Amygdala (tissue), 56 donors: ENCODE data around the gene GPX3.

ENCODE experiments used
- DNase-seq, 56 donors: peaks; one replicate each; lab custom pipeline; 2025; lab: John Stamatoyannopoulos, UW

Gene GPX3

DNA sequence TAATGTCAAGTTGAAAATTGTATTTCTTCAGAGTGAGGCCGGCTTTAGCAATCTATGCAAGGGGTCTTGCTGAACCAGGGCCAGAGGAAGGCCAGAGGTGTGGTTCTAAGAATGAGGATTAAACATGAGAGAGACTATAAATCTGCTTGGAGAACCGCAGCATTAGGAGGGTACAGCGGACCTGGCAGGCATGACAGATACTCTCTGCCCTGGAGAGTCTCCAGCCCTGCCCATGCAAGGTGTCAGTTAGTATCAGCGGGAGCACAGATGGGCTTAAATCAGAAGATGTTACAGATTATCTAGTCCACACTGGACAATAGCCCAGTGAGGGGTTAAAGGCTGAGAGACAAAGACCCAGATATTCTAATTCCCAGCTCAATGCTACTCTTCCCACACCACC, 11.5 kb upstream of the GPX3 start:
- DNase-seq, result no peak

DNA sequence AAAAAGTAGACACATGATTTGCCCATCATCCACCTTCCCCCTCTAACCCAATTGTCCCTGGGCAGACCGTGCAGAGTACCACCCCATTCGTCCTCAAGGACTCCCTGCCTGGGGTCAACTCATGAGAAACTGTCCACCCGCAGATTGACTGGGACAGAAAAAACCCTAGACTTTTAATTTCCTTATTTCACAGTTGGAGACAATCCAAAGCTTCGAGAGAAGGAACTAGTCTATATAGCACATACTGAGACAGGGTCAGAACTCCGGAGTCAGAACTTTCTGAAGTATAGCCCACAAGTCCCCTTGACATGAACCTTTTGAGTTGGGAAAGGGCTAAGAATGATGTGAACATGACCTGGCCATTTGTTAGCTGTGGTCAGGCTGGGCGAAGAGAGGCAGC, 7.5 kb upstream of the GPX3 start:
- no peak for DNase-seq

DNA sequence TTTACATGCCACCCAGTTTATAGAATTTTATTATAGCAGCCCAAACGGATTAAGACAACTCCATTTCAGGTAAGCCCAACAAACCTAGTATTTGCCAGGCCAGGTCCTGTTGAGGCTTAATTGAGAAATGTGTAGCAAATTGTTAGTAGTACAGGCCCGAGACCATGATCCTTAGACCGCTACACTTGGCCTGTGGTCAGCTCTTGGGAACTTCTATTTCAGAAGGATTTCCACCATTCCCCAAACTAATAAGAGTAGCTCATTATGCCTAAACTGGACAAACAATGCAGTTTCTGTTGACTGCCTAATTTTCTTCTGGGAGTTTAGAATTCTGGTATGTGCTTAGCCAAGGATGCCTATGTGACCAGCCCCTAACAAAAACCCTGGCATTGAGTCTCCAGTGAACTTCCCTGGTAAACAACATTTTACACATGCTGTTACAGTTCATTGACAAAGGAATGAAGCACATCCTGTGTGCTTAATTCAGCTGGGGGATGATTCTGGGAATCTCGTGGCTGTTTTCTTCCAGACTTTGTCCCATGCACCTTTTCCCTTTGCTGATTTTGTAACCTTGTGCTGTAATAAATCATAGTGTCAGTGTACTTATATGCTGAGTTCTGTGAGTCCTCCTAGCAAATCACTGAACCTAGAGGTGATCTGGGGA, 5.6 kb upstream of the GPX3 start:
- DNase-seq, result no peak

DNA sequence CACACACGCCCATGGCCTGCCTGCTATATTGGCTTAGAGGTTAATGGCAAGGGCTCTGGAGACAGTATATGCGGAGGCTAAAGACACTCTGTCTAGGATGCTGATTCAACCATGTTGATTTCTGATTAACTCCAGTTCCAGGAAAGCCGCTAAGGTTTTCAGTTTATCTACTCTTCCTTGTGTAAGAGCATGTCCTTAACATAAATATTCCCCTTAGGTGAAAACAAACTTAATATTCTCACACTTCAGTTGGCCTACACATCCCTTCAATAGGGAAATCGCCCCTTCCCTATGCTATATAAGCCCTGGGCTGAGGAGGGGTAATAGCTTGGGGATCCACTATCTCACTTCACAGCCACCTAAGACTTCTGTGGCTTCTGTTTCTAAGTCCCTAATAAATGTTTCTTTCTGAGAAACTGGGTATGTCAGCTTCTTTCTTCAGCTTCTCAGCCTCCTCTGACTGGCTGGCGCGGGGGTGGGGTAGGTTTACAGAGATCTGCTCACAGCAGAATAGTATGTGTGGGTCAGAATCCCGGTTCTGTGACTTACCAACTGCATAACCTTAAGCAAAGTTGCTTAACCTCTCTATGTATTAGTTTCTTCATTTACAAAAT, 4.3 kb upstream of the GPX3 start:
- DNase-seq, result no peak

DNA sequence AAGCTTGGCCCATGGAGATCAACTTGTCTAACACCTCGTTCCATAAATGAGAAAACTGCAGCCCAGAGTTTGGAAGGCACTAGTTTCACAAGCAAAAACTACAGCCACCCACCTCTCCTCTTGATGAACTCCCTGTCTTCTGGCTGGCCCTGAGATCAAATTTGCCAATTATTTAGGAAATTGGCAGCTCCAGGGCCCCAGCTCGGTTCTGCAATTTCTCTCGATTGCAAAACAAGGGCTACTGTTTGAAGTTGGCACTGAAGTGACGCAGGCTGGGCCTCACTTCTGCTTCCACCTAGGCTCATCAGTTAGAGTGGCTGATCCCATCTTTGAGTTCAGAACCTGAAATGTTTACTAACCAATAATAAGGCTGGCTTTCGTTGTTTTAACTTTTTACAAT, 3.7 kb upstream of the GPX3 start:
- peak in 7 of 56 donors; percentile 2 to 38 (median 20) for DNase-seq

DNA sequence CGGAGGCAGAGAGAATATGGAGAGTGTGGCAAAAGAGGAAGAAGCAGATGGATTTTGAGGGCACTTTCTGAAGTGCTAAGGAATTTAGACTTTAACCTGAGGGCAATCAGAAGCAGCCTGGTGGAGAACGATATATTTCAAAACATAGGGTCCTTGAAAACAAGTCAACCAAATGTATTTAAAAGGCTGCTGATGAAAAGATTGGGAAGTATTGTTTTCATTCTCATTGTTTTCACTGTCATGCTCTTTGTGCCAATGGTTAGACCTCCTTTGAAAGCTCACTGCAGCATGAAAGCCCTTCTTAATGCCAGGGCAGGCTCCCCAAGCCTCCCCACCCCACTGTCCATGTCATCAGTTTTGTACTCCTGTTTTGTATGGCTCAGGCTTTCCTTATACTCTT, 2.5 kb upstream of the GPX3 start:
- DNase-seq, result no peak

DNA sequence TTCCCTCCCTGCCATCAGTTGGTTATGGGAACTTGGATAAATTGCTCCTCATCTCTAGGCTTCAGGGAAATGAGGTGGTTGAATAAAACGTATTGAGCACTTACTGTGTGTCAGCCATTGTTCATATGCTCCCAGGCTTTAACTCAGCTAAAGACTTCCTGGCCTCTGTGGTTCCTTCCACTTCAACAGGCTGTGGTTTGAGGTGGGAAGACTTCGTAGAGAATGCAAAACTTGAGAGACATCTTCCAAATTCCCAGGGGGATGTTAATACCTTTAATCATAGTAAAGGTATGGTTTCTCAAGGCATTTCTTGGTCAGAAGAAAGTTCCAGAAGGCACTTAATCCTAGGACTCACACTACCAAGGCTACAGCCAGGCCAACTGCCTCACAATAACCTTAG, 1.5 kb upstream of the GPX3 start:
- no peak for DNase-seq

DNA sequence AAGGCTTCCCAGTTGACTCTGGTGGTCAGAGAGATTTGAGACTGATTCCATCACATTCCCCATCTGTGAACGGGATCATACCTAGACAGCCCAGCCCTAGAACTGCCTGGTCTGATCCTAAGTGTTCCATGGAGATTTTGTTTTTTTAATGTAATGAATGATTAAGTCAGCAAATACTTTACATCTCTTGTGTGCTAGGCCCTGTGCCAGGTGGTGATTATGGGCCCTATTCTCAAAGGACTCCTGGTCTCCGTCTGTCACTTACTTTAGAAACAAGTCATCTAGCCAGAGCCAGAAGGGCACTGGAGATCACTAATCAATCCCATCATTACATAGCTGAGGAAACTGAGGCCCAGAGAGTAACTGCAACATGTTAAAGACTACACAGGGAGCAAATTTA, 1.1 kb upstream of the GPX3 start:
- no peak for DNase-seq

DNA sequence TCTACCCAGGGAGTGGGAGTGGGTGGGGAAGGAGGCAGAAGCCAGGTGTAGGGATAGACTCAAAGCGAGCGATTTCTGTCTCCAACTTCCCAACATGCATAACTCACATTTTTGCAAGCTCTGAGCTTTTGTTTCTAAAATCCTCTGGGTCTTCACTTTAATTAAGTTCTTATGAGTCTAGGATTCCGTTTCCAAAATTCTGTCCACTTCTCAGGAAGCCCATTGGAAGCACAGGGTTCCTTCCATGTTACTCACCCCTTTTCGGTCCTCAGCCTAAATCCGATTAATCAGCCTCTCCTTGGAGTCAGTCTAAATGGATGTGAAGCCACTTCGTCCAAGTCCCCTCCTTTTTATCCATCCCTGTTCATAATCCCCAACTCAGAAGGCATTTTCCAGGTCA, 1.4 kb downstream of the GPX3 start:
- no peak for DNase-seq

DNA sequence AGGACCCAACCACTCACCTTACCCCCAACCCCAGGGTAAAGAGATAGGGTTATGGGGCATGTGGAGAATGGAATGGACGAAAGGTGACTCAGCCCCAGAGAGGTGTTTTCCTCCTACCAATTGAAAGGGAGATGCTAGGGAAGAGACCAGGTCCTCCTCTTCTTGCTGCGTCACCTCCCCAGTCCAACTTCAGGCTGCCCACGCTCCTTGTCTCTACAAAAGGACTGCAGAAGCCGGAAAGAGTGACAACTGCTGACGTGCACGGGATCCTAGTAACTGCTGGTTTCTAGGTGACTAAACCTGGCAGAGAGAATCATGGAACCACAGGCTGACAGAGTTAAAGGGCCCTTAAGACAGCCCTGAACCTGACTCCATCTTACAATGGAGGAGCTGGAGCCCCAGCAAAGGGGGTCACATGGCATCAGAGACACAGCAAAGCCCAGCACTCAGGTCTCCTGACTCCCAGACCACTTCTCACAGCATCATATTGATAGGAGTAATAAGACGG, 2.2 kb downstream of the GPX3 start:
- peak in 8 of 56 donors; percentile 3 to 53 (median 26) for DNase-seq

DNA sequence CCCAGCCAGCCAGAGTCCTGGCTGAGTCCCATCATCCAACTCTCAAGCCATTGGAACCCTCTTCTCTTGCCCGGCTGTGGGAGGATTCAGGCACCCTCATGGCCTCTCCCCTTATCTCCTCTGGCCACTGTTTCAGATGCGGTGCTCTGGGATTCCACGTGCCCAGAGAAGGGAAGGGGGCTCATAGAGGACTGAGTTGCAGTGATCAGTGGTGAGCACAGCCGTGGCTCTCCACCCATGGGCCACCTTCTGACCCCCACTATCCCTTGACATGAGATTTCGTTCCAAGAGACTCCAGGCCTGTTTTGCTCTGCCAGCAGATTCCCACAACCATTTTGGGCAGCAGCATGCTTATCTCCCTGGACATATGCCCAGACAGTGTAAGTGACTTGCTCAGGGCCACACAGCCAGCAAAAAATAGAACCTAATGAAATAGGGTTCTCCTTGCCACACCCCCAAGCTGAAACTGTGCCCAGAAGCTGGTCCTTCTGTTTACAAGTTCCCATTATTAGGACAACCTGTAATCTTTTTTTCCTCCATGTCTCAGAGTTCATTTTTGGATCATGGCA, 2.7 kb downstream of the GPX3 start:
- no peak for DNase-seq

DNA sequence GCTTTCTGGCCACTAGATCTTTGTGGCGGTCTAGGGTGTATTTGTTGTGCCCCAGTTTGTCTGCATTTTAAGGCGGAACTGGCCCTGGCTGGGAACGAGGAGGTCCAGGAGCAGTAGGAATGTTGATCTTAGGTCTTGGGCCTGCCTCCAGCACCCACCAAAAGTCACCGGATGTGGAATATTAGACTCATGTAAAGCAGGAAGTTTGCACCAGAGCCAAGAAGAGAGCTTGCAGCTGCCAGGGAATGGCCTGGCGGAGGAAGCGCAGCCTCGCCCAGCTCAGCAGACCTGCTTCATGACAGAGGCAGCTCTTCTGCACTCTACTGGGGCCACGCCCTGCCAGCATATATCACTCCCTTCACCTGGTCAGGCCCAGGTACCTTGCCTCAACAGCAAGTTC, 3.3 kb downstream of the GPX3 start:
- DNase-seq, result no peak

DNA sequence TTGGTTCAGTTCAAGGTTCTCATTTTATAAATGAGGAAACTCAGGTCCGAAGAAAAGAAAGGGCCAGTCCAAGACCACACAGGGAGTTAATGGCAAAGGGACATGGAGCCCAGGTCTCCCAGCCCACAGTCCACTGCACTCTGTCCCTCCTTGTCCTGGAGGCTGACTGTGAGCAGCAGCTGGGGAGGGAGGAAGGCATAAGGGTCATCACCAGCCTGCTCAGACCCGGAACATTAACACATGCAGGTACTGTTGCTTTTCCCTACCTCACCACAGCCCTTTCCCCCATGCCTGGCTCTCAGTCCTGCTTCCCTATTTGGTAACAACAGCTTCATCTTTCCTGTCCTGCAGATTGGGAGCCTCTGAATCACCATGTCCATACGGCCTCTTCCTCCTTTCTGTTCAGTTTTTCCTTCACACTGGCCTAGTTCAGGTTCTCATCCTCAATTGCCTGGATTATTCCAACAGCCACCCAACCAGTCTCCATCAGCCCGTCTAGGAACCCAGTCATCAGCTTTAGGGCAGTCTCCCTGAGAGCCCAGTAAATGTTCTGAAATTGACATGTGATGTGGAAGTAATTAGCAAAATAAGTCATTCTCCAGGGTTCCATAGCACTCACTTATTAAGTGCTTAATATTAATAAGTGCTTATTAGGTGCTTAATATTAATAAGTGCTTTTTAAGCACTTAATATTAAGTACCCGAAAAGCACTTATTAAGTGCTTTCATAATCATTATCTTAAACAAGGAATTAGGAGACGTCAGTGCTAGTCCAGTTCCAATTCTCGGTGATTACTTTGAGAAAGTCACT, 4.3 kb downstream of the GPX3 start:
- no peak for DNase-seq

DNA sequence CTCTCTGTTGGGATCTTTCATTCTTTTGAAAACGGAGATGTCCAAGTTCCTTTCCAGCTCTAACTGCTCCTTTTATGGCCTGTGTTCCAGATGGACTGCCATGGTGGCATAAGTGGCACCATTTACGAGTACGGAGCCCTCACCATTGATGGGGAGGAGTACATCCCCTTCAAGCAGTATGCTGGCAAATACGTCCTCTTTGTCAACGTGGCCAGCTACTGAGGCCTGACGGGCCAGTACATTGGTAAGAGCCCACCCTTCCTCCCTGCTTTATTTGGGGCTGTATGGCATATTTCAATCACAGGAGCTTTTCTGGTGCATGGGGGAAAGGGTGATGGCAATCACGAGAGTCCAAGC, 4.8 kb downstream of the GPX3 start:
- no peak for DNase-seq

DNA sequence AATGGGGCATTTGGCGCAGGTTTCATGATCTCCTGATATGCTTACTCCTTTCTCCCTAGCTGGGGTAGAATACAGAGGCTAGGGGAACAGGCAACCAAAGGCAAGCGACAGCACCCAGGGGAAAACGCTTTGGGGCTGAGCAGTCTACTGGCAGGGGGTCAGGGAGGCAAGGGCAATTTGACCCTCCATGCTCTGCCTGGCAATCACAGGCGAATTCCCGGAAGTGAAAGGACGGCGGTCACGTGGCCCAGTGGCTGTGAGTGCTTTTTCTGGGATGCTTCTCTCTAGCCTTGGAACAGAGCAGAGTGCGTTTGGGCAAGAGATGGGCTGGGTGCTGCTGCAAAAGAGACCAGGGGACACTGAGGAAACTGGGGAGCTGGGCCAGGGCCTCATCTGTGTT, 5.7 kb downstream of the GPX3 start:
- DNase-seq, result no peak

DNA sequence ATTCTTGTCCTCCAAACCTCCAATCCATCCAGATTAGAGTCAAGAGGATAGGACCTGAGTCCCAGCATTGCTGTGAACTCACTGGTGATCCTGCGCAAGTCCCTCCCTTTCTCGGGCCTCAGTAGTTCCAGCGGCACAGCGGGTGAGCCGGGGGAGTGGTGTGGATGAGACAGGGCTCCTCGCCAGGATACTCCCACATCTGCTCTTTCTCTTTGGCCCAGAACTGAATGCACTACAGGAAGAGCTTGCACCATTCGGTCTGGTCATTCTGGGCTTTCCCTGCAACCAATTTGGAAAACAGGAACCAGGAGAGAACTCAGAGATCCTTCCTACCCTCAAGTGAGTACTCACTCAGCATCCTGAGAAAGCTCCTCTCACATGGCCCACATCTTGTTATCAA, 6.3 kb downstream of the GPX3 start:
- DNase-seq, result no peak

DNA sequence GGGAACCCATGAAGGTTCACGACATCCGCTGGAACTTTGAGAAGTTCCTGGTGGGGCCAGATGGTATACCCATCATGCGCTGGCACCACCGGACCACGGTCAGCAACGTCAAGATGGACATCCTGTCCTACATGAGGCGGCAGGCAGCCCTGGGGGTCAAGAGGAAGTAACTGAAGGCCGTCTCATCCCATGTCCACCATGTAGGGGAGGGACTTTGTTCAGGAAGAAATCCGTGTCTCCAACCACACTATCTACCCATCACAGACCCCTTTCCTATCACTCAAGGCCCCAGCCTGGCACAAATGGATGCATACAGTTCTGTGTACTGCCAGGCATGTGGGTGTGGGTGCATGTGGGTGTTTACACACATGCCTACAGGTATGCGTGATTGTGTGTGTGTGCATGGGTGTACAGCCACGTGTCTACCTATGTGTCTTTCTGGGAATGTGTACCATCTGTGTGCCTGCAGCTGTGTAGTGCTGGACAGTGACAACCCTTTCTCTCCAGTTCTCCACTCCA, 7.6 kb downstream of the GPX3 start:
- no peak for DNase-seq

DNA sequence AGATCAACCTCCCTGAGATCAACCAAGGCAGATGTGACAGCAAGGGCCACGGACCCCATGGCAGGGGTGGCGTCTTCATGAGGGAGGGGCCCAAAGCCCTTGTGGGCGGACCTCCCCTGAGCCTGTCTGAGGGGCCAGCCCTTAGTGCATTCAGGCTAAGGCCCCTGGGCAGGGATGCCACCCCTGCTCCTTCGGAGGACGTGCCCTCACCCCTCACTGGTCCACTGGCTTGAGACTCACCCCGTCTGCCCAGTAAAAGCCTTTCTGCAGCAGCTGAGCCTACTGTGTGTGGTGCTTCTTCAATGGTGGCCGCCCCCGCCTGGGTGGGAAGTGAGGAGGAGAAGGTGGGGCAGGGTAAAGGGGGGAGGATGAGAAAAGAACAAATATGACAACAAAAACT, 8.3 kb downstream of the GPX3 start:
- no peak for DNase-seq

DNA sequence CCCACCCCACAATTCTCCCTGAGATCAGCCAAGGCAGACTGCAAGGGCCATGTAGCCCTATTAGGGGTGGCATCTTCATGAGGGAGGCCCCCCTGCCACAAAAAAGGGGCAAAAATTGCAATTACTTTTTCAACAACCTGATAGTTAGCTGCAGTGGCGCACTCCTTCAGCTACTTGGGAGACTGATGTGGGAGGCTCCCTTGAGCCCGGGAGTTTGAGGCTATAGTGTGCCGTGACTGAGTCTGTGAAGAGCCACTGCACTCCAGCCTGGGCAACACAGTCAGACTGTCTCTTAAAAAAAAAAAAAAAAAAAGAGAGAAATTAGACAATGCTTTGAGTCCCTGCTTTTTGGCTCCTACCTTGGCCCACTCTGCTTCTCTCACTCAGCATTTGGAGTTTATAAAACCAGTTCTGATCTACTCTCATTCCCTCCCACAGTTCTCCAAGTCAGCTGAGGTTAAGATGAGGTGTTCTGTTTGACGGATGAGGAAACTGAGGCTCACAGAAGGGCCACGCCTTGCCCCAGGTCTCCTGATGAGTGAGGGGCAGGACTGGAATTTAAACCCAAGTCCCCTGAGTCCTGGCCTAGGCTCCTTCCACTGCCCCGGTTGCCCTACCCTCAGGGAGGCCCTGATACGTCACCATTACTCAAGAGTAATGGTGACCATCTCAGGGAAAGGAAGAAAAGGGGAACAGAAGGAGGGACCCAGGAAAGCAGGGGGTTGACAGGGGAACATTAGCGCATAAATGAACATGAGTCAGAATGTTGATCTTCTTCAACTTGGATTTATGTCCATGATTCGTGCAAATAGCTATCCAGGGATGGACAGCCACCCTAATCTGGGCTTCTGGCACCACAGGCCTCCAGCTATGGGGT, 9.0 kb downstream of the GPX3 start:
- no peak for DNase-seq

DNA sequence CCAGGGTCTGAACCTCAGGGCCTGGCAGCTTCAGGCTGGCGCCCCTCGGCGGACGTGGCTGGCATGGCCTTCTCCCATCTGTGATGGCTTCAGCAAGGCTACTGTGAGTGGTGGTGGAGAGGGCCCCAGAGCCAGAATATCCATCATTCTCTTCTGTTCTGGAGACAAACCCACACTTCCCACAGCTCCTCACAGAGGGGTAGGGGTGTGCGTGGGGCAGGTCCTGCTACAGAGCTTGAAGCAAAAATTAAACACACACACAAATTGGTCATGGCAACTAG, 9.6 kb downstream of the GPX3 start:
- no peak for DNase-seq

DNA sequence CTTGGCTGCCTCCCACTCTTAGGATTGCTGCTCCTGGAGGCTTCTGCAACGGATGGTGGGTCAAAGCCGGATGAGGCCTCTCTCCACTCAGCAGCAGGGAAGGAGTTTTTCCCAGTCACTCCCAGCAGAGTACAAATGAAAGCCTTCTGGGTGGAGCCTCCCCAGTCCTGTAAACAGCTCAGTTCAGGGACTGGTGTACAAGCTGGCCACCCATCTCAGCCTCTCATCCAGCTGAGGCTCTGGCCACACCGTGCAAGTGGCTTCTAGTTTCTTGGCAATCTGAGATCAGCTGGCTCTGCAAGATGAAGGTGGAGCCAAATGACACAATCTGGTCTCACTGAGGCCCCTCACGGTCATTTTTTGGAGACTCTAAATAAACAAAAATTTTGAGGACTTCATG, 10.0 kb downstream of the GPX3 start:
- no peak for DNase-seq
